Measurements from ENCODE around the gene ERLIN1.

Gene ERLIN1

GRCh38 chr10:100140070-100140469 lies 45.8 kb downstream of the ERLIN1 start:
- H3K27me3 ChIP-seq (ENCODE audit: control insufficient read depth, low read length): peaks cover 12% of the 10 kb centered on the region
- no peaks in the 10 kb centered on the region for H3K36me3 ChIP-seq (ENCODE audit: control insufficient read depth, low read length)
- no peak for TF ChIP-seq CTCF (IDR thresholded peaks at IDR 0.05; ENCODE audit: low read depth, low read length, poor library complexity, severe bottlenecking)
- no peak for TF ChIP-seq EZH2phosphoT487 (IDR thresholded peaks at IDR 0.05; ENCODE audit: borderline replicate concordance, low read length)
- no peak overlapping the region for H3K4me2 ChIP-seq (ENCODE audit: low read length)
- no peak overlapping the region for H3K4me3 ChIP-seq (ENCODE audit: low read length)
- no peaks in the 10 kb centered on the region for H3K9me2 ChIP-seq (replicated peaks; ENCODE audit: control insufficient read depth, low read length)
- H3K79me2 ChIP-seq (ENCODE audit: control insufficient read depth, low read length): no peaks in the 10 kb centered on the region
- no peaks in the 10 kb centered on the region for H3K4me1 ChIP-seq (ENCODE audit: control insufficient read depth, low read length)
- H3K27ac ChIP-seq (ENCODE audit: low read depth, low read length): no peak overlapping the region
- no peaks in the 10 kb centered on the region for H3F3A ChIP-seq (ENCODE audit: control insufficient read depth, insufficient read depth)
- H3K9me3 ChIP-seq (ENCODE audit: control insufficient read depth, insufficient read depth, low read length): no peaks in the 10 kb centered on the region
- no peaks in the 10 kb centered on the region for H4K20me1 ChIP-seq (ENCODE audit: control insufficient read depth, insufficient read depth, low read depth, low read length)

DNA sequence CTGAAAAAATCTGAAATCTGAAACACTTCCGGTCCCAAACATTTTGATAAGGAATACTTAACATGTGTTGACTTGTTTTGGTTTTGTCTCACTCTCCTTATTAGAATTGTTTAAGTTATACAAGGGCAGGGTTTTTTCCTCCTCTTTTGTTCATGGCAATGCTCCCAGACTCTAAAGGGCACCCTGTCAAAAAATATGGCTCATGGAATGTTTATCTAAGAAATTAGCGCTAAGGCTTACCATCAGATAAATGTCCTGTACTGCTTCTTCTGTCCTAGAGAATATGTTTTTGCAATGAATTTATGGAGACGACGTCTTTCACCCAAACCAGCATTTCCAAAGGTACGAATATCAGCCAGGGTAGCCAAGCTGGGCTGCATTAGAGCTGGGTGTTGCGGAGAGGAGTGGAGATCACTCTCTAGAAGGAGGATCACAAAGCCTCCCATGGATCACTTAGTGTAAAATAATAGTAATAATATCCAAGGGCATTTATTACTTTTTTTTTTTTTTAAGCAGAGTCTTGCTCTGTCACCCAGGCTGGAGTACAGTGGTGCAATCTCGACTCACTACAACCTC lies 46.8 kb downstream of the ERLIN1 start:
- no peaks in the 10 kb centered on the region for H3K4me1 ChIP-seq (ENCODE audit: control insufficient read depth, low read length)
- H3K4me3 ChIP-seq (ENCODE audit: low read length): no peak overlapping the region
- H3K9me3 ChIP-seq (ENCODE audit: control insufficient read depth, insufficient read depth, low read length): 0 out of 2 replicates have a peak, but pooled peaks cover under 1% of the 10 kb centered on the region
- H3K27me3 ChIP-seq (ENCODE audit: control insufficient read depth, low read length): peaks cover 18% of the 10 kb centered on the region
- no peaks in the 10 kb centered on the region for H3F3A ChIP-seq (ENCODE audit: control insufficient read depth, insufficient read depth)
- no peaks in the 10 kb centered on the region for H4K20me1 ChIP-seq (ENCODE audit: control insufficient read depth, insufficient read depth, low read depth, low read length)
- TF ChIP-seq EZH2phosphoT487 (IDR thresholded peaks at IDR 0.05; ENCODE audit: borderline replicate concordance, low read length) (no peak), CTCF (IDR thresholded peaks at IDR 0.05; ENCODE audit: low read depth, low read length, poor library complexity, severe bottlenecking) (no peak)
- no peak overlapping the region for H3K27ac ChIP-seq (ENCODE audit: low read depth, low read length)
- H3K4me2 ChIP-seq (ENCODE audit: low read length): no peak overlapping the region
- no peaks in the 10 kb centered on the region for H3K79me2 ChIP-seq (ENCODE audit: control insufficient read depth, low read length)
- no peaks in the 10 kb centered on the region for H3K9me2 ChIP-seq (replicated peaks; ENCODE audit: control insufficient read depth, low read length)
- H3K36me3 ChIP-seq (ENCODE audit: control insufficient read depth, low read length): no peaks in the 10 kb centered on the region

DNA sequence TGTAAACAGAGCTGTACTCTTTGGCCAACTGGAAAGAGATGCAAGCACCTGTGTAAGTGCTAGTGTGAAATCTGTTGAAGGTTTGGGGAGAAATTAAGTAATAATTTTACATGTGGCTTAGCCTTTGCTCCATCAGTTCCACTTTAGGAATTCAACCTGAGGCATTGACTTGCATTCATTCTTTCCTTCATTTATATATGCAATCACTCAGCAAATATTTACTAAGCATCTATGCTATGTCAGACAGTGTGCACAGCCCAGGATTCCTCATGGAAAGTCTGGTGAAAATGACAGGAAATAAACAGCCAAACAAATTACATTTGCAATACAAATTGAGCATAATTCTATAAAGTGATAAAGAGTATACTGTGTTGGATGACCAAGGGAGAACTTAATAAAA lies 50.3 kb downstream of the ERLIN1 start:
- Histone ChIP-seq H3K79me2 (ENCODE audit: control insufficient read depth, low read length) (no peaks in the 10 kb centered on the region), H3K9me2 (replicated peaks; ENCODE audit: control insufficient read depth, low read length) (no peaks in the 10 kb centered on the region), H3K36me3 (ENCODE audit: control insufficient read depth, low read length) (no peaks in the 10 kb centered on the region), H3F3A (ENCODE audit: control insufficient read depth, insufficient read depth) (no peaks in the 10 kb centered on the region), H3K9me3 (ENCODE audit: control insufficient read depth, insufficient read depth, low read length) (0 out of 2 replicates have a peak, but pooled peaks cover 4% of the 10 kb centered on the region), H3K4me3 (ENCODE audit: low read length) (no peak overlapping the region), H3K4me1 (ENCODE audit: control insufficient read depth, low read length) (no peaks in the 10 kb centered on the region), H3K27me3 (ENCODE audit: control insufficient read depth, low read length) (peaks cover 41% of the 10 kb centered on the region), H4K20me1 (ENCODE audit: control insufficient read depth, insufficient read depth, low read depth, low read length) (no peaks in the 10 kb centered on the region), H3K4me2 (ENCODE audit: low read length) (no peak overlapping the region), H3K27ac (ENCODE audit: low read depth, low read length) (no peak overlapping the region)
- TF ChIP-seq CTCF (IDR thresholded peaks at IDR 0.05; ENCODE audit: low read depth, low read length, poor library complexity, severe bottlenecking): no peak
- no peak for TF ChIP-seq EZH2phosphoT487 (IDR thresholded peaks at IDR 0.05; ENCODE audit: borderline replicate concordance, low read length)
